Measurements from ENCODE around the gene GPR25.

GPR25 gene

DNA sequence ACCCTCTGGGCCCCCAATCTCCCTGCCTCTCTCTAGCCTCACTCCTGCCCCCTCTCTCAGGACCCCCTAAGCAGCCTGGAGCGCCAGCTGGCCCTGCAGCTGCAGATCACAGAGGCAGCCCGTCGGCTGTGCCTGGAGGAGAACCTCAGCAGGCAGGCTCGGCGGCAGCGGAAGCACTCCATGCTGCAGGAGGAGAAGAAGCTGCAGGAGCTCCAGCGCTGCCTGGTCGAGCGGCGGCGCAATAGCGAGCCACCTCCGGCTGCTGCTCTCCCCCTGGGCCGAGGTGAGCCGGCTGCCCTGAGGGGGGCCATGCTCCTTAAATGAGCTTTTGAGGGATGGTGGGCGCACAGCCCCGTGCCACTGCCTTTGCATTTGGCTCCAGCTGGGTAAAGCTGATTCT is 28.1 kb downstream of the GPR25 start:
- Histone ChIP-seq H2BK15ac (replicated peaks; ENCODE audit: low read depth) (no peak overlapping the region), H3K36me3 (ENCODE audit: control insufficient read depth, insufficient read depth, low read length) (peaks cover 18% of the 10 kb centered on the region)
- no peak for DNase-seq

GRCh38 chr1:200901350-200901749 is 28.6 kb downstream of the GPR25 start:
- Histone ChIP-seq H2BK15ac (replicated peaks; ENCODE audit: low read depth) (no peak overlapping the region), H2AK5ac (ENCODE audit: low read length) (no peak overlapping the region), H3K4me3 (ENCODE audit: low read length) (no peak overlapping the region), H4K5ac (ENCODE audit: low read length) (no peak overlapping the region), H3K36me3 (ENCODE audit: control insufficient read depth, insufficient read depth, low read length) (peaks cover 18% of the 10 kb centered on the region), H3K27ac (ENCODE audit: low read depth, low read length) (no peak overlapping the region), H3K23ac (ENCODE audit: low read length) (no peak overlapping the region), H2BK5ac (ENCODE audit: low read length) (no peak overlapping the region), H3K9ac (ENCODE audit: low read length) (no peak overlapping the region), H4K8ac (ENCODE audit: low read depth, low read length) (no peak overlapping the region), H3K27me3 (ENCODE audit: insufficient read depth, low read length, poor library complexity) (no peaks in the 10 kb centered on the region), H3K4me2 (ENCODE audit: low read length) (no peak overlapping the region), H3K18ac (ENCODE audit: low read length) (no peak overlapping the region), H3K79me2 (ENCODE audit: control insufficient read depth, insufficient read depth, low read length) (peaks cover 10% of the 10 kb centered on the region), H2BK120ac (ENCODE audit: low read depth, low read length) (no peak overlapping the region), H3K56ac (ENCODE audit: low read length) (no peak overlapping the region), H3K4me1 (ENCODE audit: control insufficient read depth, low read depth, low read length) (peaks cover 3% of the 10 kb centered on the region), H3K79me1 (ENCODE audit: low read length) (peaks cover 9% of the 10 kb centered on the region), H3K4ac (ENCODE audit: low read depth, low read length) (no peak overlapping the region)
- WGBS (ENCODE audit: extremely low coverage, insufficient coverage, low lambda C conversion rate), result no CpG with 5 or more reads among the region's 5 CpGs
- DNase-seq, result no peak

More for the DNA sequence above, 28.1 kb downstream of the GPR25 start:
- H3K23ac ChIP-seq (ENCODE audit: low read length), result no peak overlapping the region
- H3K4me3 ChIP-seq (ENCODE audit: low read length), result no peak overlapping the region
- no peak overlapping the region for H3K56ac ChIP-seq (ENCODE audit: low read length)
- H3K9ac ChIP-seq (ENCODE audit: low read length), result no peak overlapping the region
- no peak overlapping the region for H2BK5ac ChIP-seq (ENCODE audit: low read length)
- H3K27me3 ChIP-seq (ENCODE audit: insufficient read depth, low read length, poor library complexity), result no peaks in the 10 kb centered on the region
- H3K4me1 ChIP-seq (ENCODE audit: control insufficient read depth, low read depth, low read length), result peaks cover 4% of the 10 kb centered on the region
- no peak overlapping the region for H3K4me2 ChIP-seq (ENCODE audit: low read length)
- no peak overlapping the region for H4K5ac ChIP-seq (ENCODE audit: low read length)
- H3K79me2 ChIP-seq (ENCODE audit: control insufficient read depth, insufficient read depth, low read length), result peaks cover 14% of the 10 kb centered on the region
- H3K27ac ChIP-seq (ENCODE audit: low read depth, low read length), result no peak overlapping the region
- no peak overlapping the region for H3K18ac ChIP-seq (ENCODE audit: low read length)
- no peak overlapping the region for H3K4ac ChIP-seq (ENCODE audit: low read depth, low read length)
- WGBS (ENCODE audit: extremely low coverage, insufficient coverage, low lambda C conversion rate), result no CpG with 5 or more reads among the region's 17 CpGs
- H3K79me1 ChIP-seq (ENCODE audit: low read length), result peaks cover 10% of the 10 kb centered on the region
- no peak overlapping the region for H4K8ac ChIP-seq (ENCODE audit: low read depth, low read length)
- no peak overlapping the region for H2AK5ac ChIP-seq (ENCODE audit: low read length)
- no peak overlapping the region for H2BK120ac ChIP-seq (ENCODE audit: low read depth, low read length)

GRCh38 chr1:200901796-200902444 is 29.1 kb downstream of the GPR25 start:
- no peak overlapping the region for H2BK15ac ChIP-seq (replicated peaks; ENCODE audit: low read depth)
- H3K79me1 ChIP-seq (ENCODE audit: low read length), result peaks cover 5% of the 10 kb centered on the region
- no peaks in the 10 kb centered on the region for H3K27me3 ChIP-seq (ENCODE audit: insufficient read depth, low read length, poor library complexity)
- H3K4me2 ChIP-seq (ENCODE audit: low read length), result no peak overlapping the region
- WGBS (ENCODE audit: extremely low coverage, insufficient coverage, low lambda C conversion rate), result no CpG with 5 or more reads among the region's 8 CpGs
- DNase-seq, result no peak
- H3K4me3 ChIP-seq (ENCODE audit: low read length), result no peak overlapping the region
- no peak overlapping the region for H3K4ac ChIP-seq (ENCODE audit: low read depth, low read length)
- H3K4me1 ChIP-seq (ENCODE audit: control insufficient read depth, low read depth, low read length), result no peaks in the 10 kb centered on the region
- H4K5ac ChIP-seq (ENCODE audit: low read length), result no peak overlapping the region
- no peak overlapping the region for H4K8ac ChIP-seq (ENCODE audit: low read depth, low read length)
- no peak overlapping the region for H2BK5ac ChIP-seq (ENCODE audit: low read length)
- no peak overlapping the region for H3K23ac ChIP-seq (ENCODE audit: low read length)
- peaks cover 18% of the 10 kb centered on the region for H3K36me3 ChIP-seq (ENCODE audit: control insufficient read depth, insufficient read depth, low read length)
- H3K18ac ChIP-seq (ENCODE audit: low read length), result no peak overlapping the region
- no peak overlapping the region for H2BK120ac ChIP-seq (ENCODE audit: low read depth, low read length)
- no peak overlapping the region for H2AK5ac ChIP-seq (ENCODE audit: low read length)
- no peak overlapping the region for H3K56ac ChIP-seq (ENCODE audit: low read length)
- peaks cover 4% of the 10 kb centered on the region for H3K79me2 ChIP-seq (ENCODE audit: control insufficient read depth, insufficient read depth, low read length)
- H3K27ac ChIP-seq (ENCODE audit: low read depth, low read length), result no peak overlapping the region
- no peak overlapping the region for H3K9ac ChIP-seq (ENCODE audit: low read length)

- H3K4me2 ChIP-seq (ENCODE audit: low read length), result no peak overlapping the region
- H2BK15ac ChIP-seq (replicated peaks; ENCODE audit: low read depth), result no peak overlapping the region
- no peak overlapping the region for H2BK120ac ChIP-seq (ENCODE audit: low read depth, low read length)
- no peaks in the 10 kb centered on the region for H3K27me3 ChIP-seq (ENCODE audit: insufficient read depth, low read length, poor library complexity)
- H3K27ac ChIP-seq (ENCODE audit: low read depth, low read length), result no peak overlapping the region
- H3K4me1 ChIP-seq (ENCODE audit: control insufficient read depth, low read depth, low read length), result no peaks in the 10 kb centered on the region
- peaks cover 20% of the 10 kb centered on the region for H3K36me3 ChIP-seq (ENCODE audit: control insufficient read depth, insufficient read depth, low read length)
- H3K9ac ChIP-seq (ENCODE audit: low read length), result no peak overlapping the region
- DNase-seq, result no peak
- no peaks in the 10 kb centered on the region for H3K79me2 ChIP-seq (ENCODE audit: control insufficient read depth, insufficient read depth, low read length)
- no peak overlapping the region for H3K56ac ChIP-seq (ENCODE audit: low read length)
- H3K79me1 ChIP-seq (ENCODE audit: low read length), result no peaks in the 10 kb centered on the region
- no peak overlapping the region for H3K4me3 ChIP-seq (ENCODE audit: low read length)
- WGBS (ENCODE audit: extremely low coverage, insufficient coverage, low lambda C conversion rate), result no CpG with 5 or more reads among the region's 5 CpGs
- no peak overlapping the region for H2BK5ac ChIP-seq (ENCODE audit: low read length)
- no peak overlapping the region for H2AK5ac ChIP-seq (ENCODE audit: low read length)
- H3K4ac ChIP-seq (ENCODE audit: low read depth, low read length), result no peak overlapping the region
- no peak overlapping the region for H3K18ac ChIP-seq (ENCODE audit: low read length)
- no peak overlapping the region for H3K23ac ChIP-seq (ENCODE audit: low read length)
- H4K8ac ChIP-seq (ENCODE audit: low read depth, low read length), result no peak overlapping the region
- no peak overlapping the region for H4K5ac ChIP-seq (ENCODE audit: low read length)
These were observed 31.0 kb downstream of the GPR25 start for GRCh38 chr1:200903793-200904192.

DNA sequence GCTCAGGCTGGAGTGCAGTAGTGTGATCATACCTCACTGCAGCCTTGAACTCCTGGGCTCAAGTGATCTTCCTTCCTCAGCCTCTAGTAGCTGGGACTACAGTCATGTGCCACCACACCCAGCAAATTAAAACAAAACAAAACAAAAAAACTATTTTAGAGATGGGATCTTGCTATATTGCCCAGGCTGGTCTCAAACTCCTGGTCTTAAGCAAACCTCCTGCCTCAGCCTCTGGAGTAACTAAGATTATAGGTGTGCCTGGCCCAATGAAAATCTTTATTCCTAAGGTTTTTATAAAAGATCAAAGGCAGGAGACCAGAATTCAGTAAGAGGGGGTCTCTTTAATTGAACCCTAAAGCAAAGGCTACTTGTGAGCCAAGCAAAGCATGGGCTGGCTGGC is 32.0 kb downstream of the GPR25 start:
- no peak overlapping the region for H4K5ac ChIP-seq (ENCODE audit: low read length)
- H3K4me2 ChIP-seq (ENCODE audit: low read length), result no peak overlapping the region
- no peak overlapping the region for H2BK120ac ChIP-seq (ENCODE audit: low read depth, low read length)
- H3K4ac ChIP-seq (ENCODE audit: low read depth, low read length), result no peak overlapping the region
- no peak overlapping the region for H3K4me3 ChIP-seq (ENCODE audit: low read length)
- H3K4me1 ChIP-seq (ENCODE audit: control insufficient read depth, low read depth, low read length), result no peaks in the 10 kb centered on the region
- H3K23ac ChIP-seq (ENCODE audit: low read length), result no peak overlapping the region
- H4K8ac ChIP-seq (ENCODE audit: low read depth, low read length), result no peak overlapping the region
- no peaks in the 10 kb centered on the region for H3K79me1 ChIP-seq (ENCODE audit: low read length)
- no peaks in the 10 kb centered on the region for H3K27me3 ChIP-seq (ENCODE audit: insufficient read depth, low read length, poor library complexity)
- H2BK15ac ChIP-seq (replicated peaks; ENCODE audit: low read depth), result no peak overlapping the region
- no peak overlapping the region for H3K56ac ChIP-seq (ENCODE audit: low read length)
- H3K36me3 ChIP-seq (ENCODE audit: control insufficient read depth, insufficient read depth, low read length), result peaks cover 16% of the 10 kb centered on the region
- H2BK5ac ChIP-seq (ENCODE audit: low read length), result no peak overlapping the region
- H3K27ac ChIP-seq (ENCODE audit: low read depth, low read length), result no peak overlapping the region
- H3K9ac ChIP-seq (ENCODE audit: low read length), result no peak overlapping the region
- no peak for DNase-seq
- no peak overlapping the region for H3K18ac ChIP-seq (ENCODE audit: low read length)
- H3K79me2 ChIP-seq (ENCODE audit: control insufficient read depth, insufficient read depth, low read length), result no peaks in the 10 kb centered on the region
- no peak overlapping the region for H2AK5ac ChIP-seq (ENCODE audit: low read length)

GRCh38 chr1:200905411-200906052 is 32.8 kb downstream of the GPR25 start:
- H2BK15ac ChIP-seq (replicated peaks; ENCODE audit: low read depth), result no peak overlapping the region
- H4K8ac ChIP-seq (ENCODE audit: low read depth, low read length), result no peak overlapping the region
- H3K4me2 ChIP-seq (ENCODE audit: low read length), result no peak overlapping the region
- no peak overlapping the region for H3K23ac ChIP-seq (ENCODE audit: low read length)
- no peak overlapping the region for H4K5ac ChIP-seq (ENCODE audit: low read length)
- no peak overlapping the region for H2BK5ac ChIP-seq (ENCODE audit: low read length)
- no peaks in the 10 kb centered on the region for H3K4me1 ChIP-seq (ENCODE audit: control insufficient read depth, low read depth, low read length)
- no peak overlapping the region for H3K56ac ChIP-seq (ENCODE audit: low read length)
- no peak overlapping the region for H3K18ac ChIP-seq (ENCODE audit: low read length)
- no peaks in the 10 kb centered on the region for H3K79me2 ChIP-seq (ENCODE audit: control insufficient read depth, insufficient read depth, low read length)
- no peak overlapping the region for H3K9ac ChIP-seq (ENCODE audit: low read length)
- H3K27ac ChIP-seq (ENCODE audit: low read depth, low read length), result no peak overlapping the region
- no CpG with 5 or more reads among the region's 4 CpGs for WGBS (ENCODE audit: extremely low coverage, insufficient coverage, low lambda C conversion rate)
- H3K27me3 ChIP-seq (ENCODE audit: insufficient read depth, low read length, poor library complexity), result no peaks in the 10 kb centered on the region
- H3K4ac ChIP-seq (ENCODE audit: low read depth, low read length), result no peak overlapping the region
- H3K36me3 ChIP-seq (ENCODE audit: control insufficient read depth, insufficient read depth, low read length), result peaks cover 14% of the 10 kb centered on the region
- no peak overlapping the region for H2BK120ac ChIP-seq (ENCODE audit: low read depth, low read length)
- no peaks in the 10 kb centered on the region for H3K79me1 ChIP-seq (ENCODE audit: low read length)
- no peak for DNase-seq
- no peak overlapping the region for H2AK5ac ChIP-seq (ENCODE audit: low read length)
- H3K4me3 ChIP-seq (ENCODE audit: low read length), result no peak overlapping the region

Measured in mesendoderm (in vitro differentiated cells).